ENCODE measurements around the gene KCNQ1.

The KCNQ1 gene

GRCh38 chr11:2734181-2735052 is 289.6 kb downstream of the KCNQ1 start:
- TF ChIP-seq, protein P1, sequence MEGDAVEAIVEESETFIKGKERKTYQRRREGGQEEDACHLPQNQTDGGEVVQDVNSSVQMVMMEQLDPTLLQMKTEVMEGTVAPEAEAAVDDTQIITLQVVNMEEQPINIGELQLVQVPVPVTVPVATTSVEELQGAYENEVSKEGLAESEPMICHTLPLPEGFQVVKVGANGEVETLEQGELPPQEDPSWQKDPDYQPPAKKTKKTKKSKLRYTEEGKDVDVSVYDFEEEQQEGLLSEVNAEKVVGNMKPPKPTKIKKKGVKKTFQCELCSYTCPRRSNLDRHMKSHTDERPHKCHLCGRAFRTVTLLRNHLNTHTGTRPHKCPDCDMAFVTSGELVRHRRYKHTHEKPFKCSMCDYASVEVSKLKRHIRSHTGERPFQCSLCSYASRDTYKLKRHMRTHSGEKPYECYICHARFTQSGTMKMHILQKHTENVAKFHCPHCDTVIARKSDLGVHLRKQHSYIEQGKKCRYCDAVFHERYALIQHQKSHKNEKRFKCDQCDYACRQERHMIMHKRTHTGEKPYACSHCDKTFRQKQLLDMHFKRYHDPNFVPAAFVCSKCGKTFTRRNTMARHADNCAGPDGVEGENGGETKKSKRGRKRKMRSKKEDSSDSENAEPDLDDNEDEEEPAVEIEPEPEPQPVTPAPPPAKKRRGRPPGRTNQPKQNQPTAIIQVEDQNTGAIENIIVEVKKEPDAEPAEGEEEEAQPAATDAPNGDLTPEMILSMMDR (IDR thresholded peaks at IDR 0.05; ENCODE audit: insufficient read depth, missing control alignments) = no peak
- no peak for FAIRE-seq
- DNase-seq (ENCODE audit: insufficient read length, low spot score) = no peak

DNA sequence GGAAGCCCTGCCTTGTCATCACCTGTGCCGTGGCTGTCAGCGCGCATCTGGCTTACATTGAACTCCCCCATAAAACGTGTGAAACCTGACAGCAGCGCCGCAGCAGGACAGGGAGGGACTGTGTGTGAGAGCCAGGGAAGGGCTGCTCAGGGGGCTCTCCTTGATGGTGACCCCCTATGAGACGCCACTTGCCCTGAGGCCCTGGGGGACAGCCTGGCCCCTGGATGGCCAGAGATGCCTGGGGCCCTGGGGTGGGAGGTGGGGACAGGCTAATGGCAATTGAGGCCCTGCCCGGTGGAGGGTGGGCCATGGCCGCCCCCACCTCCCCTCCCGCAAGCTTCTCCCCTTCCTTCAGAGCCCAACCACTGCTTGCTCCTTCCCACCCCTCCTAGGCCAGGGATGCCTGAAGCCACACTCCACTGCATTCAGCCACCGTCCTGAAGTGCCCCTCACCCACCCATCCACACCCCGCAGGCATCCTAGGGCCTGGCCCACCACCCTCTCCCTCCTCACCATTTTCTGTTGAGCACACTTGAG is 290.3 kb downstream of the KCNQ1 start:
- DNase-seq (ENCODE audit: insufficient read length, low spot score) (no peak), FAIRE-seq (no peak)
- TF ChIP-seq, protein P1 (IDR thresholded peaks at IDR 0.05; ENCODE audit: insufficient read depth, missing control alignments) = no peak

- TF ChIP-seq, protein P1 (IDR thresholded peaks at IDR 0.05; ENCODE audit: insufficient read depth, missing control alignments) = no peak
- FAIRE-seq (no peak), DNase-seq (ENCODE audit: insufficient read length, low spot score) (no peak)
These were observed 291.9 kb downstream of the KCNQ1 start for GRCh38 chr11:2736577-2737225.

DNA sequence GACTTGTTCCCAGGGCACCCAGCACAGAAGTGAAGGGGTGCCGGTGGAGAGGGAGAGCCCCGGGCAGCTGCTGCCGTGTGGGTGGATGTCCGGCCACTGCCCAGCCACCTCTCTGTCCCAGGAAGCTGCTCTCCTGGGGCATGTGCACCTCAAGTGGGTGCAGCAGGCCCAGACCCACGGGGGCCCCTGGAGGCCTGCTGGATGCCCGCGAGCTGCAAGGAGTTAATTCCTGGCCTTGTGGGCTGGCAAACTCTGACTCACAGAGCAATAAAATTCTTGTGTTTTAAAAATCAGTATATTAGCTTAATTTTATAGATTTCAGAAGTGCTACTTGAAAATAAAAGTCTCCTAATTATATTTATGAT is 292.4 kb downstream of the KCNQ1 start:
- DNase-seq (ENCODE audit: insufficient read length, low spot score) = no peak
- TF ChIP-seq, protein P1 (IDR thresholded peaks at IDR 0.05; ENCODE audit: insufficient read depth, missing control alignments) = no peak
- FAIRE-seq = no peak

GRCh38 chr11:2737866-2738265 is 293.1 kb downstream of the KCNQ1 start:
- FAIRE-seq = no peak

DNA sequence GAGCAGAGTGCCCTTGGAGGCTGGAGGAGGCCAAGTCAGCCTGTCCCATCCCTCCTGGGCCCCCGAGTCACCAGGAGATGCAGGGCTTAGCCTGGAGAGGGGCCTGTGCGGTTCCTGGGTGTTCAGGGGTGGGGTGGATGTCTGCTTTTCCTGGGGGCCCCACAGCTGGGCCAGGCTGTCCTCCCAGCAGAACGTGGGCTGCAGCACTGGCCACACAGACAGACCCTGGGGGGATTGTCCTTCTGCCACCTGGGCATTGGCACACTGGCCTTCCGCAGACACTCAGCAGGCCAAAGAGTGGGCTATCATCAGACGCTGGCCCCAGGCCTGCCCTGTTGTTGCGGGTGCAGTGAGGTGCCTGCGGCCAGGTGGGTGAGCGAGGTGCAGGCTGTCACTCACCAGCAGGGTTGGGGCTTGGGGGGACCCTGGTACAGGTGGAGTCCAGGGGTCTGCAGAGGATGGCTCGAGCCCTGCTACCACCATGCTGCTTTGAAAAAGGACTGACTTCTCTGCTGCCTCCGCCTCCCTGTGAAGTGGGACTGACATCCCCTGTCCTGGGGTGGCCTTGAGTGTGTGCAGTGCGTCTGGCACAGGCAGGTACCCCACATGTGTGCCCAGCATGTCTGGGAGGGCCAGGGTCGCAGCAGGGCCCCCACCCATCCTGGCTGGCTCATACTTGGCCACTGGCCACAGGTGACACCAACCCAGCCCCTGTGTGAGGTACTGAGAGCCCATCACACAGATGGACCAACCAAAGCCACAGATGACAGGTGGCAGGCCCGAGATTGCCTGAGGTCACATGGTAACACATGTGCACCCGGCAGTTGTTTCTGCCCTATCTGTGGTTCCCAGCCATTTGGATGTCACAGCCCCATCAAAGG is 294.0 kb downstream of the KCNQ1 start:
- no peak for FAIRE-seq
- DNase-seq (ENCODE audit: insufficient read length, low spot score) = no peak
- TF ChIP-seq, protein P1 (IDR thresholded peaks at IDR 0.05; ENCODE audit: insufficient read depth, missing control alignments) = no peak

More at GRCh38 chr11:2737866-2738265, 293.1 kb downstream of the KCNQ1 start:
- DNase-seq (ENCODE audit: insufficient read length, low spot score) = no peak
- TF ChIP-seq, protein P1 (IDR thresholded peaks at IDR 0.05; ENCODE audit: insufficient read depth, missing control alignments) = no peak
